ENCODE results near the gene FOXP1. TPM values are rescaled to one million over a fixed set of nuclear protein-coding genes. Genes with fewer than 3 reads are reported as not detected.
A peak's percentile ranks its signal among the peaks of the same experiment; 100 is the strongest.
"Not testable (repeated sequence)": the region's sequence is repeated elsewhere in the genome, so short reads cannot be mapped to it uniquely, and the experiment has no call there.

Gene FOXP1
- total RNA-seq, 1 experiment from 2014 or later = 31.8 TPM

DNA sequence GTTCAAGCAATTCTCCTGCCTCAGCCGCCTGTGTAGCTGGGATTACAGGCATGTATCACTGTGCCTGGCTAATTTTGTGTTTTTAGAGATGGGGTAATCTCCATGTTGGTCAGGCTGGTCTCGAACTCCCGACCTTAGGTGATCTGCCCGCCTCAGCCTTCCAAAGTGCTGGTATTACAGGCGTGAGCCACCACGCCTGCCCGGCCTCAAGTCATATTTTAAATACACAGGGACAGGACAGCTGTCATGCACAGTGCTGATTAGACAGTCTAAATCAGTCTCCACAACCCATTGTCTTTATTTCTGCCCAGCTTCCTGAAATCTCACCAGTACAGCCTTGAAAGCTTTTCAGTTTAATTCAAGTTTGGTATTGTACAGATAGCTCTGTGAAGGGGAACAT lies 587.4 kb downstream of the FOXP1 start:
- in situ Hi-C loops (cut with HindIII; ENCODE audit: low pct_unique_long_range_greater_than_20kb, low sequenced_read_pairs) = no loop called here
- DNase-seq (ENCODE audit: low read depth) = no peak

DNA sequence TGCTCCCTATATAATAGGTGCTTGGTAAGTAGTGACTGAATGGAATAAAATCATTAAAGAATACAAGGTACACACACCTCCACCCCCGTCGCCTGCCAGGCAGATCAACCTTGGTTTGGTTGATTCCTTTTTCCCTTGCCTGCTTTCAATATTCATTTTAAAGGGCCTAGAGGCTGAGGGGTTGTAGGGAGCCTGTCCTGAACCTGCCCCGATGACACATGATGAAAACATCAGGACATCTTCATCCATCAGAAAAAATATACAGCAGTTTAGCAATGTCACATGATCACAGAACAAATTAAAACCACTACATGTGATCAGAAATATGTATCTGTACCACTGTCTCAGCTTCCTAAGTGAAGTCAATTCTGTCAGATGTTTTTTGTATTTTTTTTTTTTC lies 588.9 kb downstream of the FOXP1 start:
- in situ Hi-C loops (cut with HindIII; ENCODE audit: low pct_unique_long_range_greater_than_20kb, low sequenced_read_pairs) = no loop called here
- no peak for DNase-seq (ENCODE audit: low read depth)

DNA sequence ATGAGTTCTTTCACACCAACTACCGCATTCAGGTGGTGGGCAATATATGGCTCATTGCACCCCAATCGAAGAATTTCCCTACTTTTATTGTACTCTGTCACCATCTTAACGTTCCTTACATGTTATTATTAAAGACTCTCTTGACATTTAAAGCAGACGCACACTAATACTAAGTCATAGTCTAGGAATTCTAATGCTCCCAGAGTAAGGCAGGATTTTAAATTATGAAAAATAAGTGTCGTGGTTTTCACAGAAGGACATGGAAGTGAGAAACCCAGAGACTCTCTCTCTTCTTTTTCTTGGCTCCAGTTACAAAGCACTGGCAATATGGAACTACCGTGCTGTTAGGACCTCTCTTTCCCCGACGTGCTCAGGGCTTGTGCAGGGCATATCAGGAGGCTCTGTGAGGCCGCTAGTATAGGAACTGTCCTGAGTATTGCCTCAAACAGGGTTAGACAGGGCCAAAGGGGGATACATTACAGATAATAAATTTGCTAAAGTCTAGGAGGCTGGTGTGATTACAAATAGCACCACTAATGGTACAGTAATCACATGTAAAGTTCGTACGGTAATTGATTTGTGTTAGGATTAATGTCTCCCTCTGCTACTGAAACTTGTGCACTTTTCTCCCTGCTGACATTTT lies 590.8 kb downstream of the FOXP1 start:
- no peak for DNase-seq (ENCODE audit: low read depth)
- in situ Hi-C loops (cut with HindIII; ENCODE audit: low pct_unique_long_range_greater_than_20kb, low sequenced_read_pairs) = no loop called here

- DNase-seq (ENCODE audit: low read depth) = no peak
- in situ Hi-C loops (cut with HindIII; ENCODE audit: low pct_unique_long_range_greater_than_20kb, low sequenced_read_pairs) = no loop called here
These were observed 591.4 kb downstream of the FOXP1 start for GRCh38 chr3:70992131-70992530.

DNA sequence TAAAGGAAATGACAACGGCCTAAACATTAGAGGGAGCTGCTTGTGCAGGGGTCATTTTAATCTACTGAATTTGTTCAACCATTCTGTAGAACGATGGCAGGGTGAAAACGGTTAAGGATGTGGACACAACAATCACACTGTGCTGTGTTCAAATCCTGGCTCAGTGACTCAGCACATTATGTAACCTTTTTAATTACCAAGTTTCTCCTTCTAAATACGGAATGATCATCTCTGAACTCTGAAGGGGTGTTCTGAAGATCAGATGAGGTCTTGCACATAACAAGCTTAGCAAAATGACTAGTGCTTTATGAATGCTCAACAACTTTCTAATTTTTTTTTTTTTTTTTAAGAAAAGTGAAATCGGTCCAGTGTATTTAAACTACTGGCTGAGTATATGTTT lies 592.8 kb downstream of the FOXP1 start:
- no peak for DNase-seq (ENCODE audit: low read depth)
- in situ Hi-C loops (cut with HindIII; ENCODE audit: low pct_unique_long_range_greater_than_20kb, low sequenced_read_pairs) = no loop called here

DNA sequence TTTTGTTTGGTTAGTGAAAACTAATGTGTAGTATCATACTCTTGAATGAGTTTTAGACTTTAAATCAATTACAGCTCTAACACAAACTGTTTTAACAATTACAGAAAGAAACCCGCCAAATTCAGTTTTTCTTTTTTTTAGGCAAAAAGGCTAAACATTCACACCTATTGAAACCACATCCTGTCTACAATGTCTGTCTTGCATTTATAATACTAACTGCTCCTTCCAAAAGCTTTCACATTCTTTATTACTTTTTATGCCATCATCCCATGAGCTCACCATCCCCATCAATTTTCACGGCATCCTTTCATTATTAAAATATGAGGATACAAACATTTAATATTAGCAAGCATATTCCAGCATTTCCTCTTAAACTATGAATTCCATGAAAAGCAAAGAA lies 593.3 kb downstream of the FOXP1 start:
- in situ Hi-C loops (cut with HindIII; ENCODE audit: low pct_unique_long_range_greater_than_20kb, low sequenced_read_pairs) = no loop called here
- no peak for DNase-seq (ENCODE audit: low read depth)

DNA sequence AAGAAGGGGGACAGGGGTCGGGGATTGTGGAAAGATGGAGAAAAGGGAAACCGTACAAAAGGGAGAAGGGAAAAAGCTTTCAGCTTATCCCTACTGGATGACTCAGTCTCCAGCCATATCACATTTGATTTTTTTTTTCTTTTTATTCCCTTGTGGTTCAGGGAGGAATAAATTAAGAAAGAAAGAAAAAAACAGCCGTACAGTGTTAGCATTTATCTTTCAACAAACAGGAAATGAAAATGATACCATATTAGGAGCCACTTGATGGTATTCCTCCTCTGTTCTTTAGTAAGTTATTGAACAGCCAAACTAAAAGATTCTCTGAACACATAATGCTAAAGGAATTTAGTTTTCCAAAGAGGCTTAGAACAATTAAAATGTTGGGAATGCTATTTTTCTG lies 594.4 kb downstream of the FOXP1 start:
- in situ Hi-C loops (cut with HindIII; ENCODE audit: low pct_unique_long_range_greater_than_20kb, low sequenced_read_pairs) = no loop called here
- peak; percentile 48 for DNase-seq (ENCODE audit: low read depth)

DNA sequence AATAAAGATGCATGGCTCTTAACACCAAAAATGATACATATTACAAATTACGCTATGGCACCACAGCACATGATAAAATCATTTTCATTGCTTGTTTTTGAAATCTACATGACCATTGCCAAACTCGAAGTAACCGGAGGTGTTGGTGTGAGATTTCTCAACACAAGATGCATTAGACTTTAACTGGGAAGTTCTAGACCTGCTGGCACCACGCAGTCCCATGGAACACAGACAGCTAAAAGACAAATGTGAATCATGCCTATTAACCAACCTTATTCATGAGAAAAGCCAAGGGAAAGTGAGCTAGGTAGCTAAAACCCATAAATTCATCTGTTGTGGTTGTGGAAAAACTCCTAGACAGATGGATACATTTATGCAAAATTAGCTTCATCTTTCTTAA lies 595.4 kb downstream of the FOXP1 start:
- in situ Hi-C loops (cut with HindIII; ENCODE audit: low pct_unique_long_range_greater_than_20kb, low sequenced_read_pairs) = no loop called here

GRCh38 chr3:70985572-70985971 lies 598.0 kb downstream of the FOXP1 start:
- DNase-seq (ENCODE audit: low read depth) = no peak
- in situ Hi-C loops (cut with HindIII; ENCODE audit: low pct_unique_long_range_greater_than_20kb, low sequenced_read_pairs) = no loop called here

More for the DNA sequence above, 595.4 kb downstream of the FOXP1 start:
- DNase-seq (ENCODE audit: low read depth) = no peak

GRCh38 chr3:70984776-70985482 lies 598.6 kb downstream of the FOXP1 start:
- in situ Hi-C loops (cut with HindIII; ENCODE audit: low pct_unique_long_range_greater_than_20kb, low sequenced_read_pairs) = no loop called here
- no peak for DNase-seq (ENCODE audit: low read depth)

- in situ Hi-C loops (cut with HindIII; ENCODE audit: low pct_unique_long_range_greater_than_20kb, low sequenced_read_pairs) = no loop called here
- DNase-seq (ENCODE audit: low read depth) = peak; percentile 78
These were observed 600.8 kb downstream of the FOXP1 start for GRCh38 chr3:70982700-70983140.

DNA sequence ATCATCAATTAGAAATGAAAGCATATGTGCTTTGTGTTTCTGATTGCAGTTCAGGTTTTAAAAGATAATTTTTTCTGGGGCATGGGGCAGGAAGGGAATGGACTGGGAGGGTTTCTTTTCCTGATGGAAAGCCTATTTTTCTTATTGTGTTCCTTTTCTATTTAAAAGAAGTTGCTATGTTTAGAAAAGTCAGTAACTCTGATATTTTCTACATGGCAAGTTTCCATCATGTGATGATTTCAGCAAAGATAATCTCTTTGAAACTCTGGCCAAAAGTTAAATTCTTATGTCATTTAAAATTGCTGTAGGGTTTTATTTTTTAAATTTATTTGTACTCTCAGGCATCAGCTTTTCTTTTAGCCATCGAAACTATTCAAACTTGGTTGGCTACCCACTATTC lies 601.2 kb downstream of the FOXP1 start:
- DNase-seq (ENCODE audit: low read depth) = no peak
- in situ Hi-C loops (cut with HindIII; ENCODE audit: low pct_unique_long_range_greater_than_20kb, low sequenced_read_pairs) = no loop called here

DNA sequence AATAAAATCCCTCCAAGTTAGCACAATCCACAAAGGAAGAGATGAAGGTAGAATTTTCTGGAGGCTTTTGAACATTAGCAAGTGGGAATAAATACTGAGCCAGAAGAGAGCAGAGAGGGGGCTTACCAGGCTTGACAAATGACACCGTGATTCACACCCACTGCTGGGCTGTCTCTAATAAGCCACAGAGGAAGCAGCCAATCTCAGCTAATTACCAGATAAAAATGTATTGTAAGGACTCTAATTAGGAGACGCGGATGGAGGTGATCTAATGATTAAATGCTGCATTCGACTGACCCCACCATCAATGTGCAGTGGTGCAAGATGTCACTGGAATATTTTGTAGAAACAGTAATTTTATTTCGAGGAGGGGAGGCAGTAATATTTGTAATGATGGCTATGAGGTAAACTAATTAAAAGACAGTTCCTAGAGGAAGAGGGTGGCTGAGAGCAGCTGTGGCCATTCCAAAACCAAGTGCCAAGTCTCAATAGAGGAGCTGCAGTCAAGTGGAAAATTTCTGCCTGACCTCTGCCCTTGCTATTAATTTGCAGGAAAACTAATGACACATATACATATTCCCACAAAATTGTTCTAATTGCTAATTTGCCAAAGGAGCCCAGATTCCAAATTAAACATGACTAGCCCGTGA lies 602.2 kb downstream of the FOXP1 start:
- in situ Hi-C loops (cut with HindIII; ENCODE audit: low pct_unique_long_range_greater_than_20kb, low sequenced_read_pairs) = no loop called here
- DNase-seq (ENCODE audit: low read depth) = no peak

DNA sequence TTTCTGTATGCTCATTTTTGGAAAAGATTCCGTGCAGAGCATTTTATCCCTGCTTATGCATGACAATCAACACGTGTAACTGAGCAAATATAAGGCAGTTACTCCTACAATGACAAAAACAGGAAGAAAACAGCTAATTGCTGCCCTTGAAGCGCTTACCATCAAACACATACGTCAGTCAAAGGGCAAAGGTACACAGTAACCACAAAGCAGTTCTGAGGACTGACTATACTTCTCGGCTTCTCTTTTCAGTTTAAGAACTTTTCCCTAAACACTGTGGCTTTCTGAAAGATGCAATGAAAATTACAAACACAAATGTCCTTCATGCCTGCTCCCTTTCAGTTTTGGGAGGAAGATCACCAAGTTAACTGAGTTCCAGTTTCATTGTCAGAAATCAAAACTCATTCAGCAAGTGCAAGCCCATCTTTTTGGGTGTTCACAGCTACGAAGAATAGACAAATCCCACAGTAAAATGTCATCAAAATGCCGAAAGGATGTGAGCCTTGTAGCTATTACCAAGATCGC lies 602.8 kb downstream of the FOXP1 start:
- in situ Hi-C loops (cut with HindIII; ENCODE audit: low pct_unique_long_range_greater_than_20kb, low sequenced_read_pairs) = no loop called here
- DNase-seq (ENCODE audit: low read depth) = no peak

DNA sequence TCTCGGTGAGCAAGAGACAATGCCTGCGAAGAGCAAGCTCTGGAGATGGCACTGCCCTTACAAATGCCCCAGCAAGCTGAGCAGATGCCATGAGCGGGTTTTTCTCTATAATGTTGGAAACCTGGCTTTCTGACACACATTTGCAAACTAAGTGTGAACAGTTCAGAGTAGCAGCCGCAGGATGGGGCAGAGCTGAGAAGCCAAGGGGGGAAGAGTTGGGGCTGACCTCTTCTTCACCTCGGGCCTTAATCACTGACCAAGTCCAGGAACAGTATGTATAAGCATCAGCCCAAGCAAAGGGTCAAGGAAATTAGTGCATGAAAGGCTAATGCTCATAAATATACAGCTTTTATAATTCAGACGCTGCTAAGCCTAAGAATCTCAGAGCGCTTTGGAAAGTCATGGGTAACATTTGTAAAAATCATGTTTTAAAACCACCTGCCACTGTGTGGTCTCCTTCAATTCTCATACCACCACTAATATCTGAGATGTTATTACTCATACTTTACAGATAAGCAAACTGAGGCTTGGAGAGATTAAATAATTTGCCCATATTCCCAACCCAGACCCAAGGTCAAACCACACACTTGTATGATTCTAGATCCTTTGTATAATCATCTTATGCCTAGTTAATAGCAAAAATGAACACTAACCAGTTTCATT lies 603.4 kb downstream of the FOXP1 start:
- no peak for DNase-seq (ENCODE audit: low read depth)
- in situ Hi-C loops (cut with HindIII; ENCODE audit: low pct_unique_long_range_greater_than_20kb, low sequenced_read_pairs) = no loop called here

- in situ Hi-C loops (cut with HindIII; ENCODE audit: low pct_unique_long_range_greater_than_20kb, low sequenced_read_pairs) = no loop called here
- DNase-seq (ENCODE audit: low read depth) = no peak
These were observed 605.8 kb downstream of the FOXP1 start for GRCh38 chr3:70977712-70978111.

- DNase-seq (ENCODE audit: low read depth); in situ Hi-C loops (cut with HindIII; ENCODE audit: low pct_unique_long_range_greater_than_20kb, low sequenced_read_pairs): not testable (repeated sequence)
These were observed 607.5 kb downstream of the FOXP1 start for GRCh38 chr3:70975981-70976380.

- no peak for DNase-seq (ENCODE audit: low read depth)
- in situ Hi-C loops (cut with HindIII; ENCODE audit: low pct_unique_long_range_greater_than_20kb, low sequenced_read_pairs) = no loop called here
These were observed 608.8 kb downstream of the FOXP1 start for GRCh38 chr3:70974747-70975146.

DNA sequence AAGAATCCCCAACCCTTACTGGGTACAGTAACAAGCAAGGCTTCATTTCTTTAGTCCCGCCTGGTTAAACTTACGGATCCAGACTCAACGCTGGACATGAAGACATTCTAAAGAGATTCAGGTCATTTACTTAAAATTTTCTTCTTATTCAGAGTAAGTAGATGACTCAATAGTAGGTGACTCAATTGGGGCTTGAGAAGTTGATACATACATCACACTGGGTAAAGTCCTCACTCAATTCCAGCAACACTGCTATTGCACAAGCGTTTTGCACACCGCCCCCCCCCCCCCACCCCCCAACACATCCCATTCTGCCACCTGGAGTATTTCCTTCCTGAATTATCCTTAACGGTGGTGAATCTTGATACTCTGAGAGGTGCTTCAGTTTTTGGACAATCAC lies 610.0 kb downstream of the FOXP1 start:
- DNase-seq (ENCODE audit: low read depth) = no peak
- in situ Hi-C loops (cut with HindIII; ENCODE audit: low pct_unique_long_range_greater_than_20kb, low sequenced_read_pairs) = no loop called here
